ENCODE data around the gene LIMD2. TPM values are rescaled to one million over a fixed set of nuclear protein-coding genes. Genes with fewer than 3 reads are reported as not detected.

LIMD2 gene
- total RNA-seq, 2 donors from 2014 or later, result 2.7 to 5.6 TPM

DNA sequence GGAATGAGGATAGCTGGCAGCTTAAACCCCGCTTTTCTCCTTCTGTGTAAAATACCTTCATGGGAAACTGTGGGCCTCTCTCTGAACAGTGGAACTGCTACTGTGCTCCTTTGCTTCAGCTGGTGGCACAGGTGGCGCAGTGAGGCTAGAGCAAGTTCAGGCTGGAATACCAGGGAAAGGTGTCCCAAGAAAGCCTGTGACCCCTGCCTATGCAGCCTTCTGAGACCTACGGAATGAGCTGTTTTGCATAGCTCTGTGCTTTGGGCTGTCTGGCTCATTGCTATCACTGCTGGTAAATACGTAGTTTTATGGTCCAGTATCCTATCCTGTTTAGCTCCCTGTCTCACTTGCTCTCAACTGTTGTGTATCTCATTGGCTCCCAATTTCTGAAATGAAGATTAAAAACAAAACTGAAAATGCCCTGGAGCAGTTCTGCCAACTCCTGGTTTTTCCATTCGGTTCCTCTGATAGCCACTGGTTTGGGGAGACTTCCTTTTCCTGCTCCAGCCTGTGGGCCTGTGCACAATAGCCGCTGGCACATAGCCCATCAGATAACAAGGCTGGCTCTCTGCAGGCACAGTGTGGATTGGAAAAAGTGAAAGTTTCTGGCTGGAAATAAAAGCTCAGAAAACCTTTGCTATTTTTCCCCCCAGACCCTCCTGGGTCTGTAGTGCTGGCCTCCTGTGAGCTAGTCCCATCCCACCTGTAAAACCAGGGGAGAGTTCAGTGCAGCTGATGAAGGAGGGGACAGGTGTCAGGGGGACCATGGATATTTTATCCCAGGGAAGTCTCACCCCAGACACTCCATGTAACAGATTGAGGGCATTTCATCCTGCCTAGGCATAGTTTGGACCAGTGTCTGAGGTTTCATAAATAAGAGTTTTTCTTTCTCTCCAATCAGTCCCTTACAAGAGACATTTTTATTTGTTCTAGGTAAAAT lies 24.0 kb downstream of the LIMD2 start:
- DNase-seq (ENCODE audit: low spot score), result peak; percentile 90
- H3K4me1 ChIP-seq, result peaks cover 0 to 49% of the 10 kb centered on the region in 2 donors

GRCh38 chr17:63675231-63675606 lies 24.7 kb downstream of the LIMD2 start:
- TF ChIP-seq, protein P1, sequence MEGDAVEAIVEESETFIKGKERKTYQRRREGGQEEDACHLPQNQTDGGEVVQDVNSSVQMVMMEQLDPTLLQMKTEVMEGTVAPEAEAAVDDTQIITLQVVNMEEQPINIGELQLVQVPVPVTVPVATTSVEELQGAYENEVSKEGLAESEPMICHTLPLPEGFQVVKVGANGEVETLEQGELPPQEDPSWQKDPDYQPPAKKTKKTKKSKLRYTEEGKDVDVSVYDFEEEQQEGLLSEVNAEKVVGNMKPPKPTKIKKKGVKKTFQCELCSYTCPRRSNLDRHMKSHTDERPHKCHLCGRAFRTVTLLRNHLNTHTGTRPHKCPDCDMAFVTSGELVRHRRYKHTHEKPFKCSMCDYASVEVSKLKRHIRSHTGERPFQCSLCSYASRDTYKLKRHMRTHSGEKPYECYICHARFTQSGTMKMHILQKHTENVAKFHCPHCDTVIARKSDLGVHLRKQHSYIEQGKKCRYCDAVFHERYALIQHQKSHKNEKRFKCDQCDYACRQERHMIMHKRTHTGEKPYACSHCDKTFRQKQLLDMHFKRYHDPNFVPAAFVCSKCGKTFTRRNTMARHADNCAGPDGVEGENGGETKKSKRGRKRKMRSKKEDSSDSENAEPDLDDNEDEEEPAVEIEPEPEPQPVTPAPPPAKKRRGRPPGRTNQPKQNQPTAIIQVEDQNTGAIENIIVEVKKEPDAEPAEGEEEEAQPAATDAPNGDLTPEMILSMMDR (IDR thresholded peaks at IDR 0.05), result no peak
- H3K9me3 ChIP-seq, result no peaks in the 10 kb centered on the region
- peak overlapping the region; percentile 59 to 72 for H3K27ac ChIP-seq
- H3K36me3 ChIP-seq, result peaks cover 21% of the 10 kb centered on the region
- no peaks in the 10 kb centered on the region for H3K27me3 ChIP-seq
- DNase-seq (ENCODE audit: low spot score), result no peak
- peaks cover 0 to 49% of the 10 kb centered on the region in 2 donors for H3K4me1 ChIP-seq
- peak overlapping the region in 1 of 2 donors; percentile 6 for H3K4me3 ChIP-seq

More for the DNA sequence above, 24.0 kb downstream of the LIMD2 start:
- Histone ChIP-seq H3K9me3 (no peaks in the 10 kb centered on the region), H3K4me3 (peak overlapping the region in 1 of 2 donors; percentile 6), H3K36me3 (peaks cover 21% of the 10 kb centered on the region), H3K27me3 (no peaks in the 10 kb centered on the region), H3K27ac (peak overlapping the region; percentile 59 to 72)
- TF ChIP-seq, protein P1 (IDR thresholded peaks at IDR 0.05), result no peak

- DNase-seq (ENCODE audit: low spot score), result no peak
- H3K27me3 ChIP-seq, result no peaks in the 10 kb centered on the region
- no peak overlapping the region for H3K4me3 ChIP-seq
- TF ChIP-seq, protein P1 (IDR thresholded peaks at IDR 0.05), result no peak
- no peak overlapping the region for H3K27ac ChIP-seq
- H3K4me1 ChIP-seq, result peaks cover 0 to 42% of the 10 kb centered on the region in 2 donors
- H3K9me3 ChIP-seq, result no peaks in the 10 kb centered on the region
- peaks cover 43% of the 10 kb centered on the region for H3K36me3 ChIP-seq
Measured at GRCh38 chr17:63672856-63673255, 27.1 kb downstream of the LIMD2 start.

DNA sequence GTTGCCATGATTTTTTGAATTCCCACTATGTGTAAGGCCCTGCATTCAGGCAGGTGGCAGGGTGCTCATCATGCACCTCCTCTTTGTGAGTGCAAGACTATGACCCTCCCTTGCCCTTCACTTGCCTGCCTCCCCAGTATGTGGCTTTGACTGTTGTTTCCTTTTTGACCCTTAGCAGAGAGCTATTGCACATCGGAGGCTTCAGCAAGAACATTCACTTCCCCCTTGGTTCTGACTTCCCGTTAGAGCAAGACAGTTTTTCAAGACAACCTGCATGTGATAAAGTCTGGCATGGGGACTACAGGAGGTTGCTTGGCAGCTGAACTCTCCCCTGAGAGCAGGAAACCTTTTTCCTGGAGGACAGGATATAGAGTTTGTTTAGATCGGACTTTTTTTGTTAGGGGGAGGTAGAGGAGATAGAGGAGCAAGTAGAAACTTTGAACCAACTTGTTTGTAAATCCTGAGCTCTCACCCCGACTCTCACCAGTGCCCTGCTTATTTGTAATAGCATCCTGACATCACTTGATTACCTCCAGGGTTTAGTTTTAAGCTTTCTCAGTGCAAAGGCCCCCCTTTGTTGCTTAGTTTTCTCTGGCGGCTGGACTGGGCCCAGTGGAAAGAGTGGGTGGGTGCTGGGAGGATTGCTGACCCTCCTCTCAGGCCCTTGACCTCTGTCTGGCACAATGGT lies 34.3 kb downstream of the LIMD2 start:
- TF ChIP-seq, protein P1 (IDR thresholded peaks at IDR 0.05), result no peak
- DNase-seq (ENCODE audit: low spot score), result no peak
- Histone ChIP-seq H3K36me3 (peaks cover 61% of the 10 kb centered on the region), H3K4me1 (peaks cover 0 to 9% of the 10 kb centered on the region in 2 donors), H3K4me3 (no peak overlapping the region), H3K27me3 (no peaks in the 10 kb centered on the region), H3K27ac (no peak overlapping the region), H3K9me3 (no peaks in the 10 kb centered on the region)

GRCh38 chr17:63659850-63660249 lies 40.1 kb downstream of the LIMD2 start:
- TF ChIP-seq, protein P1 (IDR thresholded peaks at IDR 0.05), result no peak
- Histone ChIP-seq H3K4me1 (peaks cover 0 to 2% of the 10 kb centered on the region in 2 donors), H3K36me3 (peaks cover 65% of the 10 kb centered on the region), H3K4me3 (no peak overlapping the region), H3K27ac (no peak overlapping the region), H3K9me3 (no peaks in the 10 kb centered on the region), H3K27me3 (no peaks in the 10 kb centered on the region)
- no peak for DNase-seq (ENCODE audit: low spot score)
